K562 (cell line): ENCODE measurements around the gene HLA-E. TPM values are rescaled to one million over a fixed set of nuclear protein-coding genes. Genes with fewer than 3 reads are reported as not detected.
A peak's percentile ranks its signal among the peaks of the same experiment; 100 is the strongest.
"Not testable (repeated sequence)": the region's sequence is repeated elsewhere in the genome, so short reads cannot be mapped to it uniquely, and the experiment has no call there.

ENCODE experiments used
- ATAC-seq: fragments of 200-7000 bp; cut with Tn5 transposase; 3 replicates; pipeline ENCODE4 v1.9.1; 2020; ENCODE audit warnings: moderate library complexity
- BruUV-seq: library from RNA; stranded (reverse); fragments of 400-500 nt; replicated peaks from 2 replicates; lab custom pipeline; 2021; lab: Mats Ljungman, UMichigan
- CTCF ChIA-PET: fragments of 300-600 bp; formaldehyde crosslinking; extraction: SDS; loops from one replicate; lab custom pipeline; 2021; ENCODE audit warnings: low intra/inter-chr PET ratio; lab: Yijun Ruan, JAX
- POLR2A ChIA-PET: fragments of 300-600, 350-650 bp; sonication (Branson Sonifier 250); formaldehyde crosslinking; extraction: SDS; loops from one replicate; lab custom pipeline; 2021; ENCODE audit warnings: antibody characterized with exemption, inconsistent platforms; lab: Yijun Ruan, JAX
- DNase-seq, 4 experiments: peaks; one replicate each; pipeline versions ENCODE4 v3.0.0 to v3.0.0-alpha.2; 2011 to 2018; ENCODE audit warnings: low spot score in 3 of 4, mixed read lengths in 3 of 4; ENCODE audit errors: extremely low read depth in 1 of 4
- FAIRE-seq: peaks from 2 replicates; lab custom pipeline; 2011; peaks lifted over from hg19 to GRCh38; lab: Jason Lieb, UNC
- H2AFZ ChIP-seq: 2 replicates; pipeline ENCODE4 v1.6.0; 2011; ENCODE audit warnings: low read depth, low read length, control low read depth, inconsistent platforms
- H3K27ac ChIP-seq: fragments of 200-600 bp; 3 replicates; pipeline ENCODE4 v1.8.0; 2011; ENCODE audit warnings: low read depth, mild to moderate bottlenecking, control low read depth, inconsistent platforms, low read length, moderate library complexity, mixed read lengths; ENCODE audit errors: extremely low read depth
- H3K27me3 ChIP-seq, 2 experiments: fragments of 300-600 bp in 1 of 2; 2 replicates in 1 of 2; 3 replicates in 1 of 2; pipeline versions ENCODE4 v1.6.0 to v1.8.0; 2011; ENCODE audit warnings: inconsistent platforms in 2 of 2, low read length in 2 of 2, mild to moderate bottlenecking in 1 of 2, mixed read lengths in 1 of 2, moderate library complexity in 1 of 2; ENCODE audit not compliant: control insufficient read depth in 2 of 2, insufficient read depth in 2 of 2
- H3K36me3 ChIP-seq: fragments of 300-600 bp; 3 replicates; pipeline ENCODE4 v1.8.0; 2011; ENCODE audit warnings: mild to moderate bottlenecking, low read length, inconsistent platforms; ENCODE audit not compliant: control insufficient read depth, insufficient read depth
- H3K4me1 ChIP-seq, 2 experiments: fragments of 200-600 bp in 1 of 2; replicated peaks in 1 of 2; 2 replicates in 1 of 2; 3 replicates in 1 of 2; pipeline versions ENCODE4 v1.5.1 to v1.8.0; 2011; ENCODE audit warnings: inconsistent platforms in 2 of 2, low read length in 2 of 2, mild to moderate bottlenecking in 1 of 2, mixed read lengths in 1 of 2, moderate library complexity in 1 of 2; ENCODE audit not compliant: control insufficient read depth in 2 of 2, insufficient read depth in 2 of 2
- H3K4me2 ChIP-seq: 2 replicates; pipeline ENCODE4 v1.6.1; 2011; ENCODE audit warnings: low read length, control low read depth, inconsistent platforms, mixed read lengths; ENCODE audit not compliant: insufficient read depth
- H3K4me3 ChIP-seq: fragments of 200-600 bp; sonication (generic), shearing (Covaris generic); 2 replicates; pipeline ENCODE4 v1.5.1; 2016; ENCODE audit warnings: control low read depth, inconsistent platforms
- H3K79me2 ChIP-seq: fragments of 200-600 bp; 3 replicates; pipeline ENCODE4 v1.8.0; 2011; ENCODE audit warnings: low read length, inconsistent platforms; ENCODE audit not compliant: control insufficient read depth, insufficient read depth
- H3K9ac ChIP-seq, 2 experiments: 2 replicates each; pipeline versions ENCODE4 v1.6.0 to v1.6.1; 2011; ENCODE audit warnings: low read depth in 2 of 2, low read length in 2 of 2, control low read depth in 1 of 2, inconsistent platforms in 1 of 2, mild to moderate bottlenecking in 1 of 2, mixed read lengths in 1 of 2; ENCODE audit not compliant: insufficient read depth in 1 of 2
- H3K9me1 ChIP-seq: one replicate; pipeline ENCODE4 v1.6.0; 2011; ENCODE audit warnings: inconsistent platforms, mild to moderate bottlenecking, low read length, moderate library complexity; ENCODE audit not compliant: control insufficient read depth, insufficient read depth
- H3K9me3 ChIP-seq: replicated peaks from 2 replicates; pipeline ENCODE4 v1.5.1; 2011; ENCODE audit warnings: low read depth, low read length, inconsistent platforms; ENCODE audit not compliant: control insufficient read depth, insufficient read depth
- H4K20me1 ChIP-seq: replicated peaks from 2 replicates; pipeline ENCODE4 v1.6.1; 2011; ENCODE audit warnings: low read length, inconsistent platforms, mixed read lengths; ENCODE audit not compliant: control insufficient read depth, insufficient read depth
- ASH1L ChIP-seq: fragments of 450-650 bp; IDR thresholded peaks from 2 replicates; pipeline ENCODE4 v1.6.1; 2018; ENCODE audit warnings: borderline replicate concordance, mild to moderate bottlenecking, low read depth; ENCODE audit not compliant: partially characterized antibody
- ELF1 ChIP-seq: fragments of 200-800 bp; sonication (Bioruptor generic); IDR thresholded peaks from 2 replicates; pipeline ENCODE4 v1.6.1; 2016; ENCODE audit warnings: missing genetic modification characterization, missing compliant biosample characterization
- EP400 ChIP-seq: fragments of 450-650 bp; IDR thresholded peaks from 2 replicates; pipeline ENCODE4 v1.6.1; 2017; ENCODE audit warnings: antibody characterized with exemption, mild to moderate bottlenecking, moderate library complexity
- HDAC1 ChIP-seq, 2 experiments: fragments of 450-650 bp; IDR thresholded peaks; 2 replicates each; pipeline ENCODE4 v1.6.1; 2016 to 2017; ENCODE audit warnings: inconsistent platforms in 1 of 2, mild to moderate bottlenecking in 1 of 2, moderate library complexity in 1 of 2
- HOXB6 ChIP-seq: fragments of 250-450 bp; sonication (Bioruptor Pico); IDR thresholded peaks from 2 replicates; pipeline ENCODE4 v1.5.1; 2022; ENCODE audit warnings: mild to moderate bottlenecking, borderline replicate concordance
- KAT8 ChIP-seq: fragments of 450-650 bp; IDR thresholded peaks from 2 replicates; pipeline ENCODE4 v1.6.1; 2016; ENCODE audit warnings: low read depth, mild to moderate bottlenecking
- KLF6 ChIP-seq: fragments of 250-450 bp; sonication (Bioruptor Pico); IDR thresholded peaks from 2 replicates; pipeline ENCODE4 v1.4.0; 2020; ENCODE audit warnings: mild to moderate bottlenecking, moderate library complexity, borderline replicate concordance
- MTA3 ChIP-seq: fragments of 450-650 bp; formaldehyde crosslinking; IDR thresholded peaks from 2 replicates; pipeline ENCODE4 v1.6.1; 2017; ENCODE audit warnings: mild to moderate bottlenecking, borderline replicate concordance
- MYBL2 ChIP-seq, 2 experiments: fragments of 450-650 bp in 1 of 2; sonication (generic) in 1 of 2; formaldehyde crosslinking in 1 of 2; IDR thresholded peaks; 2 replicates each; pipeline versions ENCODE4 v1.6.1 to v1.8.1; 2017 to 2022; ENCODE audit warnings: borderline replicate concordance in 1 of 2, inconsistent platforms in 1 of 2, low read depth in 1 of 2, mild to moderate bottlenecking in 1 of 2, missing genetic modification reagents in 1 of 2, moderate library complexity in 1 of 2
- NFATC3 ChIP-seq: fragments of 450-650 bp; IDR thresholded peaks from 2 replicates; pipeline ENCODE4 v1.6.1; 2017; ENCODE audit warnings: mild to moderate bottlenecking
- NR2F6 ChIP-seq: fragments of 450-650 bp; formaldehyde crosslinking; IDR thresholded peaks from 2 replicates; pipeline ENCODE4 v1.4.0; 2020; ENCODE audit warnings: mild to moderate bottlenecking
- SP1 ChIP-seq: sonication (generic); formaldehyde crosslinking; IDR thresholded peaks from 2 replicates; pipeline ENCODE4 v1.8.1; 2022; ENCODE audit warnings: mild to moderate bottlenecking, missing genetic modification reagents
- ZNF174 ChIP-seq: fragments of 250-450 bp; sonication (Bioruptor Pico); IDR thresholded peaks from 2 replicates; pipeline ENCODE4 v1.4.0; 2020; ENCODE audit warnings: mild to moderate bottlenecking
- ZNF175 ChIP-seq: fragments of 200-800 bp; sonication (Bioruptor generic); IDR thresholded peaks from 2 replicates; pipeline ENCODE4 v1.6.1; 2016; ENCODE audit warnings: low read depth, mild to moderate bottlenecking, missing genetic modification characterization, missing compliant biosample characterization
- ZNF232 ChIP-seq: sonication (generic); formaldehyde crosslinking; IDR thresholded peaks from 2 replicates; pipeline ENCODE4 v1.8.0; 2022; ENCODE audit warnings: mild to moderate bottlenecking, missing genetic modification reagents
- ZNF431 ChIP-seq: sonication (generic); formaldehyde crosslinking; IDR thresholded peaks from 2 replicates; pipeline ENCODE4 v1.8.0; 2022; ENCODE audit warnings: mild to moderate bottlenecking, missing genetic modification reagents
- ZNF695 ChIP-seq: fragments of 450-650 bp; formaldehyde crosslinking; IDR thresholded peaks from 2 replicates; pipeline ENCODE4 v1.4.0; 2020; ENCODE audit warnings: mild to moderate bottlenecking, moderate library complexity
- ZNF699 ChIP-seq: fragments of 250-450 bp; sonication (Bioruptor Pico); IDR thresholded peaks from 2 replicates; pipeline ENCODE4 v1.8.0; 2021; ENCODE audit warnings: mild to moderate bottlenecking, moderate library complexity; ENCODE audit not compliant: insufficient replicate concordance
- WGBS: fragments of 100-300 bp; shearing (Covaris generic); methylation state at CpG from one replicate; pipeline ENCODE4 v1.1.6; 2016; ENCODE audit warnings: low coverage, mixed read lengths; ENCODE audit not compliant: insufficient coverage; ENCODE audit errors: missing lambda C conversion rate; 5-methylcytosine and 5-hydroxymethylcytosine counted together
- in situ Hi-C: fragments of 300-500 bp; cut with MboI; formaldehyde crosslinking; loops from 4 replicates; pipeline ENCODE4 v1.15.0; 2018; ENCODE audit warnings: inconsistent platforms, mixed read lengths
- intact Hi-C: fragments of 100-400 bp; cut with micrococcal nuclease; formaldehyde crosslinking; loops from 2 replicates; pipeline ENCODE4 v1.14.2; 2022
- polyA plus RNA-seq, 8 experiments: library from polyadenylated mRNA; depleted of rRNA in 4 of 8; stranded (reverse) in 5 of 8; unstranded in 3 of 8; fragments of >200 nt; fragmentation: Nextera tagmentation in 2 of 8; fragmentation: Illumina TruSeq in 1 of 8; extraction: Ambion mirVana in 2 of 8; extraction: Trizol in 1 of 8; gene quantifications; 2 replicates each; pipeline versions ENCODE4 v1.2.1 to v1.2.3, GENCODE V29; 2011 to 2014; ENCODE audit warnings: inconsistent platforms in 1 of 8, missing spikeins in 1 of 8
- total RNA-seq, 7 experiments: library from RNA; depleted of rRNA in 6 of 7; stranded (reverse); fragments of >200 nt in 6 of 7; fragmentation: Illumina TruSeq in 2 of 7; extraction: Trizol in 2 of 7; gene quantifications; 2 replicates each; pipeline versions ENCODE4 v1.2.1 to v1.2.3, GENCODE V29; 2011 to 2021; ENCODE audit warnings: low replicate concordance in 1 of 7

HLA-E gene
- total and polyA plus RNA-seq, 9 of the 15 experiments (the other 6 are each of a cell fraction or from before 2014, with no cell fraction given) = 3.2 to 39.9 (median 26.8) TPM

DNA sequence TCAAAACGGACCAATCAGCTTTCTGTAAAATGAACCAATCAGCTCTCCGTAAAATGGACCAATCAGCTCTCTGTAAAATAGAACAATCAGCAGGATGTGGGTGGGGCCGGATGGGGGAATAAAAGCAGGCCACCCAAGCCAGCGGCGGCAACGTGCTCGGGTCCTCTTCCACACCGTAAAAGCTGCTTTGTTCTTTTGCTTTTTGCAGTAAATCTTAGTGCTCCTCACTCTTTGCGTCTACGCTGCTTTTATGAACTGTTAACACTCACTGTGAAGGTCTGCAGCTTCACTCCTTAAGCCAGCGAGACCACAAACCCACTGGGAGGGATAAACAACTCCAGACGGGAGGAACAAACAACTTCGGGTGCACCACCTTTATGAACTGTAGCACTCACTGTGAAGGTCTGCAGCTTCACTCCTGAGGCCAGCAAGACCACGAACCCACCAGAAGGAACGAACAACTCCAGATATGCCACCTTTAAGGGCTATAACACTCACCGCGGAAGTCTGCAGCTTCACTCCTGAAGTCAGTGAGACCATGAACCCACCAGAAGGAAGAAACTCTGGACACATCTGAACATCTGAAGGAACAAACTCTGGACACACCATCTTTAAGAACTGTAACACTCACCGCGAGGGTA lies 29.3 kb downstream of the HLA-E start:
- peak; percentile 4 for TF ChIP-seq ASH1L
- TF ChIP-seq, all 486 proteins: peak for 1; not testable (repeated sequence) for 485
- H3K27ac ChIP-seq, in situ Hi-C loops, H3K9ac ChIP-seq, H3K4me3 ChIP-seq, H3K4me1 ChIP-seq, H3K79me2 ChIP-seq, H2AFZ ChIP-seq, DNase-seq, BruUV-seq, intact Hi-C loops, ATAC-seq, CTCF ChIA-PET, H3K27me3 ChIP-seq, H4K20me1 ChIP-seq, H3K9me3 ChIP-seq, H3K36me3 ChIP-seq, H3K9me1 ChIP-seq, FAIRE-seq, H3K4me2 ChIP-seq: not testable (repeated sequence)
- WGBS = 82% methylated on average over 19 of the region's 19 CpGs
- POLR2A ChIA-PET = interaction anchor here (0.7 to 1.3 kb wide), 5 partner anchors 11 to 97 kb away, joined by 3 to 7 read pairs (median 3); no protein-coding TSS in a partner anchor

DNA sequence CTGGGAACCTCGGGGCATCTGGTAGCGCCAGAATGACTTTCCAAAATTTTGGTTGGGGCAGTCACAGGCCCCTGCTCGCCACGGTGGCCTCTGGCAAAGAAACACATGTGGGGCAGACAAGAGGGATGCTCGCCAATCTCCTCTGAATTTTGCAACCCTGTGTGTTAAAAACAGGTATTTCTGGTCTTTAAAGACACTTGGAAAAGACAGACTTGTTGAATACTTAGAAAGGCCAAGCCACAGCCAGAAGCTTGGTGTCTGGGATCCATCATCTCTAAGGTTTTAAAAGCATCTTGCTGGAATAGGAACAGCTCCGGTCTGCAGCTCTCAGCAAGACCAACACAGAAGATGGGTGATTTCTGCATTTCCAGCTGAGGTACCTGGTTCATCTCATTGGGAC lies 31.2 kb downstream of the HLA-E start:
- H3K79me2 ChIP-seq = no peaks in the 10 kb centered on the region
- DNase-seq (no peak), FAIRE-seq (no peak), ATAC-seq (no peak)
- no peaks in the 10 kb centered on the region for H4K20me1 ChIP-seq
- peaks cover 2 to 8% of the 10 kb centered on the region in 2 experiments; a peak in 2 of 5 replicates for H3K4me1 ChIP-seq
- WGBS = 42% methylated on average over 6 of the region's 6 CpGs
- in situ Hi-C loops (no loop called here), intact Hi-C loops (no loop called here)
- H3K9ac ChIP-seq = no peak overlapping the region
- no peaks in the 10 kb centered on the region for H3K9me1 ChIP-seq
- POLR2A ChIA-PET = no interaction called here
- no peak overlapping the region for H2AFZ ChIP-seq
- no peaks in the 10 kb centered on the region for H3K27me3 ChIP-seq
- CTCF ChIA-PET = no interaction called here
- H3K4me2 ChIP-seq = no peak overlapping the region
- H3K4me3 ChIP-seq = no peak overlapping the region
- no peaks in the 10 kb centered on the region; the same call in 1 of the 2 replicates for H3K9me3 ChIP-seq
- no peak overlapping the region for H3K27ac ChIP-seq
- no TSS peak for BruUV-seq
- H3K36me3 ChIP-seq = no peaks in the 10 kb centered on the region
- TF ChIP-seq ZNF175 (CRISPR knock-in tag) (no peak), HOXB6 (CRISPR knock-in tag) (no peak), ELF1 (tag) (no peak), ZNF695 (no peak), EP400 (no peak), MTA3 (no peak), ZNF232 (CRISPR knock-in tag) (no peak), ZNF174 (CRISPR knock-in tag) (no peak), ZNF699 (CRISPR knock-in tag) (no peak), ZNF431 (CRISPR knock-in tag) (no peak), KAT8 (no peak), NFATC3 (no peak), HDAC1 (IDR thresholded peaks at IDR 0.05) (no peak), KLF6 (CRISPR knock-in tag) (no peak), NR2F6 (CRISPR knock-in tag) (no peak), SP1 (no peak), MYBL2 (IDR thresholded peaks at IDR 0.05; ENCODE audit: low read depth) (no peak), MYBL2 (CRISPR knock-in tag; IDR thresholded peaks at IDR 0.05; ENCODE audit: borderline replicate concordance) (no peak)
